Breast epithelium (tissue), 4 donors: Measurements from ENCODE around the gene ATXN10. TPM values are rescaled to one million over a fixed set of nuclear protein-coding genes. Genes with fewer than 3 reads are reported as not detected.

Source experiments
- DNase-seq, 2 donors: peaks; one replicate each; pipeline ENCODE4 v3.0.0-alpha.2; 2019; ENCODE audit warnings: low spot score in 2 of 2
- H3K27ac ChIP-seq, 2 donors: fragments of 200-600 bp; sonication (generic) in 1 of 2; one replicate each; pipeline ENCODE4 v1.5.1; 2016 to 2019; ENCODE audit warnings: mild to moderate bottlenecking in 1 of 2
- H3K27me3 ChIP-seq, 2 donors: fragments of 200-600 bp; sonication (generic) in 1 of 2; one replicate each; pipeline versions ENCODE4 v1.5.1 to v1.6.0; 2017 to 2019; ENCODE audit warnings: control low read depth in 1 of 2, mild to moderate bottlenecking in 1 of 2
- H3K36me3 ChIP-seq: fragments of 200-600 bp; one replicate; pipeline ENCODE4 v1.5.1; 2019
- H3K4me1 ChIP-seq, 2 donors: fragments of 200-600 bp; sonication (generic); one replicate each; pipeline ENCODE4 v1.5.1; 2016 to 2019; ENCODE audit warnings: control low read depth in 1 of 2
- H3K4me3 ChIP-seq, 3 donors: fragments of 200-600 bp; sonication (generic); 1 replicate in 2 of 3; 2 replicates in 1 of 3; pipeline ENCODE4 v1.5.1; 2016 to 2019; ENCODE audit warnings: mild to moderate bottlenecking in 3 of 3, moderate library complexity in 2 of 3
- H3K9me3 ChIP-seq, 2 donors: fragments of 200-600 bp; sonication (generic) in 1 of 2; one replicate each; pipeline ENCODE4 v1.5.1; 2016 to 2019; ENCODE audit warnings: control low read depth in 1 of 2
- POLR2A ChIP-seq: fragments of 450-650 bp; IDR thresholded peaks from one replicate; pipeline ENCODE4 v1.6.1; 2016; ENCODE audit warnings: antibody characterized with exemption, mild to moderate bottlenecking, moderate library complexity
- POLR2AphosphoS5 ChIP-seq, 3 donors: sonication (generic); formaldehyde crosslinking; IDR thresholded peaks; one replicate each; pipeline ENCODE4 v1.6.1; 2017; ENCODE audit warnings: antibody characterized with exemption in 3 of 3
- intact Hi-C: fragments of 100-400 bp; cut with DNase I; formaldehyde crosslinking; loops from one replicate; pipeline ENCODE4 v1.15.1; 2023; ENCODE audit warnings: low total_unique reads
- total RNA-seq, 3 donors: library from RNA; depleted of rRNA; stranded (reverse); fragments of >200 nt; gene quantifications; one replicate each; pipeline ENCODE4 v1.1.0, GENCODE V29; 2016
- TF ChIP-seq, protein P1 (sequence below), 3 donors: fragments of 450-650 bp; IDR thresholded peaks; one replicate each; pipeline ENCODE4 v1.5.1; 2016 to 2017; ENCODE audit warnings: antibody characterized with exemption in 3 of 3, mild to moderate bottlenecking in 3 of 3, moderate library complexity in 3 of 3

The ATXN10 gene
- total RNA-seq, 3 donors from 2014 or later: 78.6 to 145 (median 138) TPM

DNA sequence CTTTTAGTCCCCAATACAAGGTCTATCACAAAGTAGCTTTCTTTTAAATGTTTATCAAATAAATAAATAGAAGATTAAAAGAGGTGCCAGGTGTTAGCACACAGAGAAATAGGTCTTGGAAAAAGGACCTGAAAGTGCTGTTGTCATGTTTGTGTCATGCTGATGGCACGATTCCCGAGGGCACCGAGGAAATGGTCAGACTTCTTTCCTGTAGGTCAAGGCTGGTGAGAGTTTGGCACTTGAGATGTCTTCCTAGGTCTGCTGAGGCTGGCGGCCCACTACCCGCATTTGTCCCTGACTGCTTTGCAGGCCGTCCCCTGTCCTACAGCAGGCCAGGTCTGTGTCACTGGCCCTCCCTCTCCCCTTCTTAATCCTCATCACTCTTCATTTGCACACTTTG lies 112.1 kb downstream of the ATXN10 start:
- Histone ChIP-seq H3K36me3 (no peaks in the 10 kb centered on the region), H3K27me3 (no peaks in the 10 kb centered on the region), H3K27ac (no peak overlapping the region), H3K4me1 (no peaks in the 10 kb centered on the region), H3K9me3 (no peaks in the 10 kb centered on the region), H3K4me3 (no peak overlapping the region)
- intact Hi-C loops: no loop called here
- DNase-seq: no peak
- TF ChIP-seq POLR2A: no peak
- TF ChIP-seq, protein P1, sequence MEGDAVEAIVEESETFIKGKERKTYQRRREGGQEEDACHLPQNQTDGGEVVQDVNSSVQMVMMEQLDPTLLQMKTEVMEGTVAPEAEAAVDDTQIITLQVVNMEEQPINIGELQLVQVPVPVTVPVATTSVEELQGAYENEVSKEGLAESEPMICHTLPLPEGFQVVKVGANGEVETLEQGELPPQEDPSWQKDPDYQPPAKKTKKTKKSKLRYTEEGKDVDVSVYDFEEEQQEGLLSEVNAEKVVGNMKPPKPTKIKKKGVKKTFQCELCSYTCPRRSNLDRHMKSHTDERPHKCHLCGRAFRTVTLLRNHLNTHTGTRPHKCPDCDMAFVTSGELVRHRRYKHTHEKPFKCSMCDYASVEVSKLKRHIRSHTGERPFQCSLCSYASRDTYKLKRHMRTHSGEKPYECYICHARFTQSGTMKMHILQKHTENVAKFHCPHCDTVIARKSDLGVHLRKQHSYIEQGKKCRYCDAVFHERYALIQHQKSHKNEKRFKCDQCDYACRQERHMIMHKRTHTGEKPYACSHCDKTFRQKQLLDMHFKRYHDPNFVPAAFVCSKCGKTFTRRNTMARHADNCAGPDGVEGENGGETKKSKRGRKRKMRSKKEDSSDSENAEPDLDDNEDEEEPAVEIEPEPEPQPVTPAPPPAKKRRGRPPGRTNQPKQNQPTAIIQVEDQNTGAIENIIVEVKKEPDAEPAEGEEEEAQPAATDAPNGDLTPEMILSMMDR (IDR thresholded peaks at IDR 0.05): no peak

DNA sequence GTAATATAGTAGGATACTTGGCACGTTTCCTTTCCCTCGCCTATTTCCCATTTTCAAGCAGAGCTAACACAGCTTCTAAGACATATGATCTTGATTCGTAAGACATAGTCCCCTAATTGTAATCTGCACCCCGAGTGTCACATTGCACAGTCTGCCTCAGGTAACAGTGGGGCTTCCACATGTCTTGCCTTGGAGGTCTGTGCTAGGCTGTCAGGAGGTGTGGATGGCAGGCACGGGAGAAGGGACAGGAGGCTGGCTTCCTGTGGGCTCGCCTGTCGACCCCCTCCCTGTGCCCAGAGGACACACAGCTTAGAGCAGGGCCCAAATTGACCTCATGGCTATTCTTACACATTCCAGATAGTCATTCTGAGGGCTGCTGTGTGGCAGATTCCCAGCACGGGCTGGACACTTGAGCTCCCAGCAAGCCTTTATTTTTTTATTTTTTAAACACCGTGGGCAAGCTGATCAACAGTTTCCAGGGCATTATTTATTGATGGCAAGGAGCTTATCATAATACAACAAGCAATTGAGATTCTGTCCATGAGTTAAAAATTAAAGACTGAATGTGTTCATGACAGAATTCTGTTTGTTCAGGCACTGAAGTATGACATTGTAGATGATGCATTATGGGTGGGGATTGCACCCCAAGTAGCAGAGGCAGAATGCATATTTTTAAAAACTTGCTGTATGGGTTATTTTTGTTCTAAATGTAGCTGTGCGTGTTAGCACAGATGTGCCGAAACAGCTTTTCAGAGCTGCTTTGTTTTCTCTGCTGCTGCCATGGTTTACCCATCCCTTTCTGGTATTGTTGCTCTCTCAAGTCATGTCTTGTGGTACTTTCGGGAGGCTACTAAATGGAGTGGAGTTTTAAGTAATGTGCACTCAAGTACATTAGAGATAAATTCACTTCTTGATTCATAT lies 113.0 kb downstream of the ATXN10 start:
- intact Hi-C loops: no loop called here
- no peaks in the 10 kb centered on the region for H3K4me1 ChIP-seq
- no peak for DNase-seq

DNA sequence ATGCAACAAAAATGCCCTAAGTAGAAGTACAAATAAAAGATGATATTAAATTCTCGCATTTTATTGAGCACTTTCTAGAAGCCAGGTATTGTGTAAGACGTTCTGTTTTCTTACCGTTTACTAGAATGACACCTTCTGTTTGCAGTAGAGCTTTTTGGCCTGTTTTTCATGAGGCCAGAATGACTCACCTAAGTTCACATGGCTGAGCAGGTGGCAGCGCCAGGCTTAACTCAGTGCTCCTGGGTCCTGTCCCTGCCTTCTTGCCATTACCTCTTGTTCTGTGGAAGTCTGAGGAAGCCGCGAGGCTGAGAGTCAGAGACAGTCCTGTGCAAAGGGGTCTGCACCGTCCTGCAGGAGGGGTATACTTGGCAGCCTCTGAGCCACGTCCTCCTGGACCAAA lies 113.8 kb downstream of the ATXN10 start:
- no peak overlapping the region for H3K4me3 ChIP-seq
- TF ChIP-seq, protein P1 (IDR thresholded peaks at IDR 0.05): no peak
- TF ChIP-seq POLR2AphosphoS5 (IDR thresholded peaks at IDR 0.05) (no peak), POLR2A (no peak)
- no peaks in the 10 kb centered on the region for H3K36me3 ChIP-seq
- no peak overlapping the region for H3K27ac ChIP-seq
- no peak for DNase-seq
- intact Hi-C loops: no loop called here
- no peaks in the 10 kb centered on the region for H3K4me1 ChIP-seq
- H3K27me3 ChIP-seq: no peaks in the 10 kb centered on the region
- no peaks in the 10 kb centered on the region for H3K9me3 ChIP-seq

More for the DNA sequence above, 113.0 kb downstream of the ATXN10 start:
- no peak overlapping the region for H3K27ac ChIP-seq
- no peak for TF ChIP-seq POLR2A
- TF ChIP-seq, protein P1 (IDR thresholded peaks at IDR 0.05): no peak
- no peak for TF ChIP-seq POLR2AphosphoS5 (IDR thresholded peaks at IDR 0.05)
- H3K9me3 ChIP-seq: no peaks in the 10 kb centered on the region
- no peak overlapping the region for H3K4me3 ChIP-seq
- no peaks in the 10 kb centered on the region for H3K27me3 ChIP-seq
- H3K36me3 ChIP-seq: no peaks in the 10 kb centered on the region

DNA sequence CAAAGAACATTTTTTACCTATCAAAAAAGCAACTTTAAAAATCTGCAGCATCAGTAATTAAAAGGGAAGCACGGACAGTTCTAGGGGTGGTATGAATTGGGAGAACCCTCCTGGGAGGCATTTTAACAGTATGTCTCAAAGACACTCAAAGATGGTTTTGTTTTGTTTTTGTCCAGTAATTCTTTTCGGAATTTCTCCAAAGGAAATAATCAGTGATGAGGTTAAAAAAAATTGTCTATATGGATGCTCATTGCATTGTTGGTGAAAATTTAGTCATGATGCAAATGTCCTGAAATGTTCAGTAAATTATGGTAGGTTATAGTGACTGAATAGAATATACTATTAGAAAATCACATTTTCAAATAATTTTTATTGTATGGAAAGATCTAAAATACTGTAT lies 115.1 kb downstream of the ATXN10 start:
- intact Hi-C loops: no loop called here
- TF ChIP-seq, protein P1 (IDR thresholded peaks at IDR 0.05): no peak
- TF ChIP-seq POLR2A (no peak), POLR2AphosphoS5 (IDR thresholded peaks at IDR 0.05) (no peak)

DNA sequence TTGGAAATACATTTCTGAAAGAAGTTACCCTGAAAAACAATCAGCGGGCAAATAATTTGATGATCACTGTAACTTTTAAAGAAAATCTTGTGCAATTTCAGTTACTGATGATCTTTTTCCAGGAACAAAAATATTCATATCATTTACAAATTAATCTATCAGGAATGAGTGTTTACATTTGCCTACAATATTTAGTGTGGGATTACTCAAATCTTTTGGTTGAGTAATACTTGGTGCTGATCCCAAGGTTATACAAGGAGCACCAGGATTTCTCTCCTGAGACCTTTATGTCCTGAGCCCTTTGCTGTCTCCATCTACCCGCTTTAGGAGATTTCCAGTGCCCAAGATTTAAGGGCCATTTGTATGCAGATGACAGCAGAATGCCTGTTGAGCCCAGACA lies 116.1 kb downstream of the ATXN10 start:
- no peak overlapping the region for H3K27ac ChIP-seq
- H3K9me3 ChIP-seq: no peaks in the 10 kb centered on the region
- TF ChIP-seq POLR2AphosphoS5 (IDR thresholded peaks at IDR 0.05) (no peak), POLR2A (no peak)
- TF ChIP-seq, protein P1 (IDR thresholded peaks at IDR 0.05): no peak
- no peak for DNase-seq
- H3K4me1 ChIP-seq: no peaks in the 10 kb centered on the region
- H3K27me3 ChIP-seq: no peaks in the 10 kb centered on the region
- intact Hi-C loops: no loop called here
- H3K4me3 ChIP-seq: no peak overlapping the region
- no peaks in the 10 kb centered on the region for H3K36me3 ChIP-seq

More for the DNA sequence above, 115.1 kb downstream of the ATXN10 start:
- H3K27me3 ChIP-seq: no peaks in the 10 kb centered on the region
- no peaks in the 10 kb centered on the region for H3K36me3 ChIP-seq
- no peak for DNase-seq
- H3K27ac ChIP-seq: no peak overlapping the region
- H3K4me3 ChIP-seq: no peak overlapping the region
- H3K9me3 ChIP-seq: no peaks in the 10 kb centered on the region
- no peaks in the 10 kb centered on the region for H3K4me1 ChIP-seq
